GM12878 (cell line): ENCODE results near the gene POLA1. TPM values are rescaled to one million over a fixed set of nuclear protein-coding genes. Genes with fewer than 3 reads are reported as not detected.

Source experiments
- ATAC-seq: fragments of 200-7000 bp; cut with Tn5 transposase; 3 replicates; pipeline ENCODE4 v1.9.1; 2020; ENCODE audit warnings: mild to moderate bottlenecking, moderate library complexity
- BruUV-seq: library from RNA; stranded (reverse); fragments of 400-500 nt; replicated peaks from 2 replicates; lab custom pipeline; 2021; lab: Mats Ljungman, UMichigan
- CTCF ChIA-PET: fragments of 300-600 bp; sonication (Branson Sonifier 250); formaldehyde crosslinking; extraction: SDS; loops from one replicate; lab custom pipeline; 2021; ENCODE audit warnings: inconsistent platforms; lab: Yijun Ruan, JAX
- POLR2A ChIA-PET: fragments of 350-600 bp; formaldehyde crosslinking; extraction: SDS; loops from one replicate; lab custom pipeline; 2021; ENCODE audit warnings: inconsistent platforms; lab: Charles Lee
- RAD21 ChIA-PET: fragments of 300-600 bp; sonication (Branson Sonifier 250); formaldehyde crosslinking; loops from one replicate; lab custom pipeline; 2023; ENCODE audit warnings: antibody characterized with exemption; ENCODE audit not compliant: unreplicated experiment; lab: Charles Lee
- SMC1A ChIA-PET: fragments of 300-600 bp; sonication (Branson Sonifier 250); formaldehyde crosslinking; loops from one replicate; lab custom pipeline; 2023; ENCODE audit not compliant: unreplicated experiment, uncharacterized antibody; lab: Charles Lee
- DNase-seq: peaks from one replicate; pipeline ENCODE4 v3.0.0-alpha.2; 2011; ENCODE audit warnings: low read depth, low spot score
- FAIRE-seq: peaks from 3 replicates; lab custom pipeline; 2011; peaks lifted over from hg19 to GRCh38; lab: Jason Lieb, UNC
- H2AFZ ChIP-seq: 2 replicates; pipeline ENCODE4 v1.6.0; 2011; ENCODE audit warnings: low read depth, low read length, control low read depth; ENCODE audit not compliant: control insufficient read depth
- H3K27ac ChIP-seq: 2 replicates; pipeline ENCODE4 v1.5.1; 2011; ENCODE audit warnings: control low read depth; ENCODE audit not compliant: control insufficient read depth, insufficient read depth
- H3K27me3 ChIP-seq, 2 experiments: replicated peaks in 1 of 2; 2 replicates each; pipeline versions ENCODE4 v1.6.0 to v1.6.1; 2011; ENCODE audit warnings: low read length in 1 of 2; ENCODE audit not compliant: control insufficient read depth in 2 of 2, insufficient read depth in 2 of 2
- H3K36me3 ChIP-seq, 2 experiments: 2 replicates each; pipeline ENCODE4 v1.5.1; 2011; ENCODE audit warnings: low read length in 1 of 2; ENCODE audit not compliant: control insufficient read depth in 2 of 2, insufficient read depth in 2 of 2
- H3K4me1 ChIP-seq: 2 replicates; pipeline ENCODE4 v1.6.1; 2011; ENCODE audit warnings: mild to moderate bottlenecking, low read length, moderate library complexity, mixed read lengths; ENCODE audit not compliant: control insufficient read depth, insufficient read depth
- H3K4me2 ChIP-seq: 2 replicates; pipeline ENCODE4 v1.6.0; 2011; ENCODE audit warnings: control low read depth; ENCODE audit not compliant: control insufficient read depth, insufficient read depth
- H3K4me3 ChIP-seq: fragments of 200-600 bp; sonication (generic); 2 replicates; pipeline ENCODE4 v1.5.1; 2016
- H3K79me2 ChIP-seq: 2 replicates; pipeline ENCODE4 v1.6.0; 2011; ENCODE audit warnings: low read length; ENCODE audit not compliant: control insufficient read depth, insufficient read depth
- H3K9ac ChIP-seq: 2 replicates; pipeline ENCODE4 v1.8.0; 2011; ENCODE audit warnings: low read length, control low read depth, mixed read lengths; ENCODE audit not compliant: control insufficient read depth, insufficient read depth
- H3K9me3 ChIP-seq: replicated peaks from 3 replicates; pipeline ENCODE4 v1.5.1; 2011; ENCODE audit warnings: mild to moderate bottlenecking, low read length; ENCODE audit not compliant: control insufficient read depth, insufficient read depth
- H4K20me1 ChIP-seq: 2 replicates; pipeline ENCODE4 v1.6.0; 2011; ENCODE audit not compliant: control insufficient read depth, insufficient read depth
- E2F4 ChIP-seq: IDR thresholded peaks from 2 replicates; pipeline ENCODE4 v1.6.1; 2012; ENCODE audit warnings: low read depth, low read length, improper control_type of control experiment
- FOS ChIP-seq: IDR thresholded peaks from 3 replicates; pipeline ENCODE4 v1.6.1; 2011; ENCODE audit warnings: borderline replicate concordance; ENCODE audit not compliant: insufficient read length; ENCODE audit errors: extremely low read depth
- KAT2A ChIP-seq: conservative IDR thresholded peaks from 2 replicates; pipeline ENCODE4 v1.6.1; 2011; ENCODE audit warnings: low read depth, low read length; ENCODE audit not compliant: control insufficient read depth
- KDM1A ChIP-seq: fragments of 200-600 bp; sonication (generic); IDR thresholded peaks from 2 replicates; pipeline ENCODE4 v1.6.1; 2016; ENCODE audit warnings: borderline replicate concordance
- MEF2B ChIP-seq: fragments of 450-650 bp; IDR thresholded peaks from 2 replicates; pipeline ENCODE4 v1.6.1; 2018; ENCODE audit warnings: mild to moderate bottlenecking, moderate library complexity; ENCODE audit not compliant: partially characterized antibody, poor library complexity, severe bottlenecking
- NBN ChIP-seq: fragments of 450-650 bp; IDR thresholded peaks from 2 replicates; pipeline ENCODE4 v1.6.1; 2016
- RAD51 ChIP-seq: fragments of 450-650 bp; IDR thresholded peaks from 2 replicates; pipeline ENCODE4 v1.6.1; 2016; ENCODE audit warnings: moderate library complexity, mild to moderate bottlenecking, inconsistent platforms
- ZNF217 ChIP-seq: fragments of 450-650 bp; IDR thresholded peaks from 2 replicates; pipeline ENCODE4 v1.6.1; 2017; ENCODE audit warnings: antibody characterized with exemption, mild to moderate bottlenecking
- WGBS: methylation state at CpG from one replicate; pipeline ENCODE4 v1.1.6; 2016; ENCODE audit warnings: low lambda C conversion rate; ENCODE audit not compliant: insufficient replicate concordance, insufficient coverage; ENCODE audit errors: missing lambda C conversion rate; 5-methylcytosine and 5-hydroxymethylcytosine counted together
- in situ Hi-C: fragments of 300-500 bp; cut with MboI; formaldehyde crosslinking; loops from 9 replicates; pipeline ENCODE4 v1.14.3; 2018; ENCODE audit warnings: mixed read lengths
- intact Hi-C: fragments of 100-400 bp; cut with micrococcal nuclease; formaldehyde crosslinking; loops from one replicate; pipeline ENCODE4 v1.14.2; 2022; ENCODE audit not compliant: unreplicated experiment
- polyA plus RNA-seq, 11 experiments: library from polyadenylated mRNA; depleted of rRNA in 4 of 11; unstranded in 6 of 11; stranded (reverse) in 5 of 11; fragments of >200 nt; fragmentation: Nextera tagmentation in 4 of 11; fragmentation: Illumina TruSeq in 1 of 11; extraction: Ambion mirVana in 4 of 11; extraction: Trizol in 1 of 11; gene quantifications; 1 replicate in 1 of 11; 2 replicates in 10 of 11; pipeline versions ENCODE4 v1.2.1 to v1.2.3, GENCODE V29; 2011 to 2016; ENCODE audit warnings: inconsistent platforms in 2 of 11, missing spikeins in 2 of 11, low read depth in 1 of 11
- total RNA-seq, 4 experiments: library from RNA; depleted of rRNA in 3 of 4; stranded (reverse); fragments of >200 nt in 3 of 4; fragmentation: Illumina TruSeq in 1 of 4; extraction: Trizol in 1 of 4; gene quantifications; 2 replicates each; pipeline versions ENCODE4 v1.2.1 to v1.2.3, GENCODE V29; 2013 to 2021
- TF ChIP-seq, protein P1 (sequence below): fragments of 450-650 bp; IDR thresholded peaks from 2 replicates; pipeline ENCODE4 v1.6.1; 2016; ENCODE audit warnings: mild to moderate bottlenecking
- TF ChIP-seq, protein P2 (sequence below), 3 experiments: IDR thresholded peaks in 2 of 3; conservative IDR thresholded peaks in 1 of 3; 2 replicates each; pipeline ENCODE4 v1.5.1; 2011; ENCODE audit warnings: low read depth in 3 of 3, low read length in 3 of 3, mild to moderate bottlenecking in 3 of 3, control low read depth in 2 of 3, moderate library complexity in 2 of 3, inconsistent platforms in 1 of 3, mixed read lengths in 1 of 3; ENCODE audit not compliant: control insufficient read depth in 2 of 3, insufficient read depth in 1 of 3; ENCODE audit errors: extremely low read depth in 1 of 3

The POLA1 gene
- total and polyA plus RNA-seq, 10 of the 15 experiments (the other 5 are each of a cell fraction or from before 2014, with no cell fraction given), result 6.5 to 34.7 (median 24.8) TPM

DNA sequence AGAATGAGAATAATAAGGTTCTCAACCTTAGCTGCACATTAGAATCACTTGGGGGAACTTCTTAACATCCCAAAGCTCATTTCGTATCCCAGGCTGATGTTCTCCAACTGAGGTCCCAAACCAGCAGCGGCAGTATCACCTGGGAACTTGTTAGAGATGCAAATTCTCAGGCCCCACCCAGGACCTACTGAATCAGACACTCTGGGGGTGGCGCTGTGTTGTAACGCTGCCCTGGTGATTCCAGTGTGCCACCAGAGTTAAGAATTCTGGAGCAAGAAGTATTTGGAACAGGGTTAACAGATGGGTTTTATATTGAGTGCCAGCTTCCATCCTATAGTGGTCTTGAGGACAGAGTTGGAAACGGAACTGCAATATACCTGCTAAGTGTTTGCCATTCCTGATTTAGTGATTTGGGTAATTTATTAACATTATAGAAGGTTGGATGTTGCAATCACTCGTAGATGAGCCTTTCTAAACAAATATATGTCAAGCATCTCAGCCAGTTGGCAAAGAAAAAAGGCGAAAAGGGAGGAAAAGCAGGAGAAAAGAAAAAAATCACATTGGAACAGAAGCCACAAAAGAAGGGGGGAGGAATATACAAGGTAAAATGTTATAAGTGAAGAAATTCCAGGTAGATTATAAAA is 181.0 kb downstream of the POLA1 start:
- in situ Hi-C loops, result no loop called here
- SMC1A ChIA-PET, result no interaction called here

More for the DNA sequence above, 181.0 kb downstream of the POLA1 start:
- no peak overlapping the region for H2AFZ ChIP-seq
- no TSS peak for BruUV-seq
- no peaks in the 10 kb centered on the region for H3K79me2 ChIP-seq
- FAIRE-seq, result no peak
- intact Hi-C loops, result no loop called here
- no peak for TF ChIP-seq KAT2A
- TF ChIP-seq E2F4, result no peak
- no peak for TF ChIP-seq MEF2B
- TF ChIP-seq, protein P1, sequence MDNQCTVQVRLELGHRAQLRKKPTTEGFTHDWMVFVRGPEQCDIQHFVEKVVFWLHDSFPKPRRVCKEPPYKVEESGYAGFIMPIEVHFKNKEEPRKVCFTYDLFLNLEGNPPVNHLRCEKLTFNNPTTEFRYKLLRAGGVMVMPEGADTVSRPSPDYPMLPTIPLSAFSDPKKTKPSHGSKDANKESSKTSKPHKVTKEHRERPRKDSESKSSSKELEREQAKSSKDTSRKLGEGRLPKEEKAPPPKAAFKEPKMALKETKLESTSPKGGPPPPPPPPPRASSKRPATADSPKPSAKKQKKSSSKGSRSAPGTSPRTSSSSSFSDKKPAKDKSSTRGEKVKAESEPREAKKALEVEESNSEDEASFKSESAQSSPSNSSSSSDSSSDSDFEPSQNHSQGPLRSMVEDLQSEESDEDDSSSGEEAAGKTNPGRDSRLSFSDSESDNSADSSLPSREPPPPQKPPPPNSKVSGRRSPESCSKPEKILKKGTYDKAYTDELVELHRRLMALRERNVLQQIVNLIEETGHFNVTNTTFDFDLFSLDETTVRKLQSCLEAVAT, result no peak
- TF ChIP-seq ZNF217, result no peak
- no peak for TF ChIP-seq FOS
- TF ChIP-seq, protein P2, sequence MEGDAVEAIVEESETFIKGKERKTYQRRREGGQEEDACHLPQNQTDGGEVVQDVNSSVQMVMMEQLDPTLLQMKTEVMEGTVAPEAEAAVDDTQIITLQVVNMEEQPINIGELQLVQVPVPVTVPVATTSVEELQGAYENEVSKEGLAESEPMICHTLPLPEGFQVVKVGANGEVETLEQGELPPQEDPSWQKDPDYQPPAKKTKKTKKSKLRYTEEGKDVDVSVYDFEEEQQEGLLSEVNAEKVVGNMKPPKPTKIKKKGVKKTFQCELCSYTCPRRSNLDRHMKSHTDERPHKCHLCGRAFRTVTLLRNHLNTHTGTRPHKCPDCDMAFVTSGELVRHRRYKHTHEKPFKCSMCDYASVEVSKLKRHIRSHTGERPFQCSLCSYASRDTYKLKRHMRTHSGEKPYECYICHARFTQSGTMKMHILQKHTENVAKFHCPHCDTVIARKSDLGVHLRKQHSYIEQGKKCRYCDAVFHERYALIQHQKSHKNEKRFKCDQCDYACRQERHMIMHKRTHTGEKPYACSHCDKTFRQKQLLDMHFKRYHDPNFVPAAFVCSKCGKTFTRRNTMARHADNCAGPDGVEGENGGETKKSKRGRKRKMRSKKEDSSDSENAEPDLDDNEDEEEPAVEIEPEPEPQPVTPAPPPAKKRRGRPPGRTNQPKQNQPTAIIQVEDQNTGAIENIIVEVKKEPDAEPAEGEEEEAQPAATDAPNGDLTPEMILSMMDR (IDR thresholded peaks at IDR 0.05 in 2 of 3, conservative IDR thresholded peaks at IDR 0.05 in 1 of 3; ENCODE audit: control insufficient read depth in 2 of 3, extremely low read depth in 1 of 3, insufficient read depth in 1 of 3, low read depth in 3 of 3, low read length in 3 of 3), result no peak
- TF ChIP-seq KDM1A, result no peak
- TF ChIP-seq NBN, result no peak
- no peak for TF ChIP-seq RAD51
- RAD21 ChIA-PET, result no interaction called here
- H3K27me3 ChIP-seq, result no peaks in the 10 kb centered on the region
- CTCF ChIA-PET, result no interaction called here
- H3K4me2 ChIP-seq, result no peak overlapping the region
- 49% methylated on average over 7 of the region's 7 CpGs for WGBS
- no peaks in the 10 kb centered on the region; a peak in 1 of 4 replicates for H3K36me3 ChIP-seq
- no peak for DNase-seq
- no peak overlapping the region for H3K4me3 ChIP-seq
- ATAC-seq, result no peak
- no peaks in the 10 kb centered on the region for H4K20me1 ChIP-seq
- H3K9me3 ChIP-seq, result no peaks in the 10 kb centered on the region
- POLR2A ChIA-PET, result no interaction called here
- H3K4me1 ChIP-seq, result no peaks in the 10 kb centered on the region
- no peak overlapping the region for H3K9ac ChIP-seq
- no peak overlapping the region for H3K27ac ChIP-seq
